Measurements from ENCODE around the gene MAPK8IP3. TPM values are rescaled to one million over a fixed set of nuclear protein-coding genes. Genes with fewer than 3 reads are reported as not detected.

MAPK8IP3 gene
- 45.9 and 55.4 TPM in 2 replicates for total RNA-seq (2014; rRNA removed)
- 31.4 TPM for polyA plus RNA-seq (2012)

- DNase-seq (ENCODE audit: low read depth) = peak; percentile 88
These were observed at the start of gene MAPK8IP3 for GRCh38 chr16:1705688-1706385. Gene MAPK8IP3, plus strand, starts transcription at chr16:1706195. Its CDS starts 145 bp downstream, at chr16:1706340.

- no peak for DNase-seq (ENCODE audit: low read depth)
These were observed 49.0 kb upstream of the MAPK8IP3 start for GRCh38 chr16:1656808-1657617.

- no peak for DNase-seq (ENCODE audit: low read depth)
These were observed 48.2 kb upstream of the MAPK8IP3 start for GRCh38 chr16:1657841-1658240.

- no peak for DNase-seq (ENCODE audit: low read depth)
These were observed 47.0 kb upstream of the MAPK8IP3 start for GRCh38 chr16:1659031-1659430.

- DNase-seq (ENCODE audit: low read depth) = peak; percentile 7
These were observed 44.2 kb upstream of the MAPK8IP3 start for GRCh38 chr16:1661826-1662225.

GRCh38 chr16:1662543-1662942 lies 43.5 kb upstream of the MAPK8IP3 start:
- no peak for DNase-seq (ENCODE audit: low read depth)

- DNase-seq (ENCODE audit: low read depth) = no peak
These were observed 40.2 kb upstream of the MAPK8IP3 start for GRCh38 chr16:1665829-1666228.

- no peak for DNase-seq (ENCODE audit: low read depth)
These were observed 39.7 kb upstream of the MAPK8IP3 start for GRCh38 chr16:1666316-1666715.

GRCh38 chr16:1667271-1667670 lies 38.7 kb upstream of the MAPK8IP3 start:
- DNase-seq (ENCODE audit: low read depth) = no peak

- no peak for DNase-seq (ENCODE audit: low read depth)
These were observed 38.1 kb upstream of the MAPK8IP3 start for GRCh38 chr16:1667916-1668315.

GRCh38 chr16:1668612-1669319 lies 37.2 kb upstream of the MAPK8IP3 start:
- no peak for DNase-seq (ENCODE audit: low read depth)

GRCh38 chr16:1669698-1670097 lies 36.3 kb upstream of the MAPK8IP3 start:
- DNase-seq (ENCODE audit: low read depth) = no peak

- DNase-seq (ENCODE audit: low read depth) = no peak
These were observed 35.6 kb upstream of the MAPK8IP3 start for GRCh38 chr16:1670371-1670770.

- DNase-seq (ENCODE audit: low read depth) = no peak
These were observed 35.1 kb upstream of the MAPK8IP3 start for GRCh38 chr16:1670866-1671265.

- no peak for DNase-seq (ENCODE audit: low read depth)
These were observed 32.4 kb upstream of the MAPK8IP3 start for GRCh38 chr16:1673424-1674151.

- no peak for DNase-seq (ENCODE audit: low read depth)
These were observed 31.7 kb upstream of the MAPK8IP3 start for GRCh38 chr16:1674306-1674705.

- peak; percentile 33 for DNase-seq (ENCODE audit: low read depth)
These were observed 31.0 kb upstream of the MAPK8IP3 start for GRCh38 chr16:1674751-1675664.

- no peak for DNase-seq (ENCODE audit: low read depth)
These were observed 29.3 kb upstream of the MAPK8IP3 start for GRCh38 chr16:1676661-1677060.

- DNase-seq (ENCODE audit: low read depth) = no peak
These were observed 28.7 kb upstream of the MAPK8IP3 start for GRCh38 chr16:1677339-1677738.

- DNase-seq (ENCODE audit: low read depth) = peak; percentile 90
These were observed 28.0 kb upstream of the MAPK8IP3 start, which contains the start of gene JPT2 for GRCh38 chr16:1677942-1678499. Gene JPT2, plus strand, starts transcription at chr16:1678279. Its CDS starts 34 bp downstream, at chr16:1678313.

Measured in LHCN-M2 (cell line).